HG02885 (cell line): ENCODE results near the gene CLIP1.
"Not testable (repeated sequence)": the region's sequence is repeated elsewhere in the genome, so short reads cannot be mapped to it uniquely, and the experiment has no call there.

Experiments used
- ATAC-seq: cut with Tn5 transposase; IDR thresholded peaks from one replicate; pipeline ENCODE4 v1.9.1; 2021; ENCODE audit warnings: mild to moderate bottlenecking; ENCODE audit not compliant: unreplicated experiment, poor library complexity

CLIP1 gene

GRCh38 chr12:122399592-122400373, 22.7 kb downstream of the CLIP1 start:
- ATAC-seq: no peak

GRCh38 chr12:122399254-122399591, 23.2 kb downstream of the CLIP1 start:
- ATAC-seq: no peak

DNA sequence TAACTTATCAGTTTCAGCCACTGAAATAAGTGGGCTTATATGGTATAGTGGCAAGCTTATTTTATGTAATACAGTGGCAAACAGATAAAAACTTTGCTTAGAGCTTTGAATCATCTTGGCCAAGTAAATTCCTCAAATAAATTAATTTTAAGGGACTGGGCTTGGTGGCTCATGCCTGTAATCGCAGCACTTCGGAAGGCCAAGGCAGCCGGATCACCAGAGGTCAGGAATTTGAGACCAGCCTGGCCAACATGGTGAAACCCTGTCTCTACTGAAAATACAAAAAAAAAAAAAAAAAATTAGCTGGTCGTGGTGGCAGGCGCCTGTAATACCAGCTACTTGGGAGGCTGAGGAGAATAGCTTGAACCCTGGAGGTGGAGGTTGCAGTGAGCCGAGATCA, 24.5 kb downstream of the CLIP1 start:
- ATAC-seq: not testable (repeated sequence)

DNA sequence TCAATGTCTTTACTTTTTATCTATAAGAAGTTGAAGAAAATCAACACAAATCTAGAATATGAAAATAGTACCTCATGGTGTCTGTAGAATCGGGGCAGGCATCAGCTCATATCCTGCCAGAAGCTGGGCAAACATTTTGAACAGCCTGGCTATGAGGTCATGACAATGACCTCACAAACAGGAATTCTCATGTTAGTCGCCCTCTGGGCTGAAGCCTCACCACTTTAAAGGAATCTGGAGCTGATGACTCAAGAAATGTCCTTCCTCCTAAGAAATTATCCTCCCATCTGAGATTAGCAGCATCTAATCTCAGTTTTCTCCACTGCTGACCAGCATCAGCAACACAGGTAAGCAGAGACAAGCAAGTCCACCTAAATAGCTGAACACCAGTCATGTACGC, 27.1 kb downstream of the CLIP1 start:
- no peak for ATAC-seq

DNA sequence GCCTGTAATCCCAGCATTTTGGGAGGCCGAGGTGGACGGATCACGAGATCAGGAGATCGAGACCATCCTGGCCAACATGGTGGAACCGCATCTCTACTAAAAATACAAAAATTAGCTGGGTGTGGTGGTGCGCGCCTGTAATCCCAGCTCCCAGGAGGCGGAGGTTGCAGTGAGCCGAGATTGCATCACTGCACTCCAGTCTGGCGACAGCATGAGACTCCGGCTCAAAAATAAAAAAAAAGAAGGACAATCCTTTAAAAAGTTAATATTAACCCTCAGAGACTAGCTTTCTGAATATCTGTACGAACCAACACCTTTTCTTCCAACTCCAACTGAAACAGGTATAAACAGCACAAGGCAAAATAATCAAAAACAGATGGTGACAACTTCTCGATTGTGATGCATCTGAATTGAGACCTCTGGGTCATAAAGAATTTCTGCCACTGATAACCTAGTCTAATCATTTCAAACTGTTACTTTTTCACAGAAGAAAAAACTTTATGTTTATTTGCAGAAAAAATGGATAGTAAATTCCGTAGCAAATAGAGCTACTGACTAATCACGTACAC, 27.8 kb downstream of the CLIP1 start:
- ATAC-seq: no peak

- no peak for ATAC-seq
These were observed 28.7 kb downstream of the CLIP1 start for GRCh38 chr12:122393817-122394216.

DNA sequence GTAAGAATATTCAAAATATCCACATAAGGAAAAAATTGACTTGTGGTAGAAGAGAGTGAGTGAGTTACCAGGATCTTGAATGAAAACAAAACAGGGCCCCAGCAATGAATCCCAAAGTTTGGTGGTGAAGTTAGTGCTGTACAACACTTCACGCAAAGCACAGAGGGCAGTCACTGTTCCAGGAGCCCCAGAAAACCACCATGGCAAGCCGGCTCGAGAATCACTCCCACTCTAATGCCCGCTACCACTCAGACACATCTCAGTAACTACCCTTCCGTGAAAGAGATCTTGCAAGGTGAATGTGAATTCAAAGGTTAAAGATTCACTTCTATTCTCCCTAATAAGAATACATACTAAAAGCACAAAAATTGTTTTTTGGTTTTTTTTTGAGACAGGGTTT, 30.1 kb downstream of the CLIP1 start:
- ATAC-seq: no peak

GRCh38 chr12:122389677-122390076, 32.8 kb downstream of the CLIP1 start:
- ATAC-seq: no peak

GRCh38 chr12:122387887-122388286, 34.6 kb downstream of the CLIP1 start:
- ATAC-seq: no peak

GRCh38 chr12:122385171-122386016, 37.1 kb downstream of the CLIP1 start:
- ATAC-seq: no peak

GRCh38 chr12:122382919-122383350, 39.5 kb downstream of the CLIP1 start:
- ATAC-seq: no peak

DNA sequence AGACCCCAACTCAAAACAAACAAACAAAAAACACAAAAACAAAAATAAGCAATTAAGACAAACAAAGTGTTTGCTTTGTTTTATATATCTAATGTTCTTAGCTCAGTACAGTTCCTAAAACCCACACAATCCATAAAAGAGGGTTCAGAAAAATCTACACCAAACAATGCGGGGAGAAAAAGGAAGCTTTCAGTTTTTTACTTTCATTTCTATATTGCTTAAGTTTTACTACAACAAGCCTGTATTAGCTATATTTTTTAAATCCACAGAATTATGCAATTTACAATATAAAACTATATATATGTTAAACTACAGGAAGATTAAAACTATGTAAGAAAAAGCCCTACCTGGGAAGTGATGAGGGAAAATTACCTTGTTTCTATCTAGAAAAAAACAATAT, 41.4 kb downstream of the CLIP1 start:
- no peak for ATAC-seq

GRCh38 chr12:122376751-122377150, 45.7 kb downstream of the CLIP1 start:
- ATAC-seq: not testable (repeated sequence)

DNA sequence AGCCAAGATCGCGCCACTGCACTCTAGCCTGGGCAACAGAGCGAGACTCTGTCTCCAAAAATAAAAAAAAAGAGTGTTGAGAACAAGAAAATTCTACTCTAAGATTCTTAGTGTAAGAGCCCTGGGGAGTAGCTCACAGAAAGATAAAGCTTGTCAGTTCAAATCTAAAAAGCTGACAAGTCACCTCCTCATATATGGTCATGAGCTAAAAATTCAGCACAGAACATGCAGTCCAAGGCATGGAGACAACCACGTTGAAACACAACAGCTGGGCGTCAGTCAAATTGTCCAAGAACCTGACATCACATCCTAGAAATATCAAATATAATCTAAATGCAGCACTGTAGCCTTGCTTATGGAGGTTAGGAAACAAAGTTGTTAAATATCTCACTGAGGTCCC, 47.8 kb downstream of the CLIP1 start:
- no peak for ATAC-seq

DNA sequence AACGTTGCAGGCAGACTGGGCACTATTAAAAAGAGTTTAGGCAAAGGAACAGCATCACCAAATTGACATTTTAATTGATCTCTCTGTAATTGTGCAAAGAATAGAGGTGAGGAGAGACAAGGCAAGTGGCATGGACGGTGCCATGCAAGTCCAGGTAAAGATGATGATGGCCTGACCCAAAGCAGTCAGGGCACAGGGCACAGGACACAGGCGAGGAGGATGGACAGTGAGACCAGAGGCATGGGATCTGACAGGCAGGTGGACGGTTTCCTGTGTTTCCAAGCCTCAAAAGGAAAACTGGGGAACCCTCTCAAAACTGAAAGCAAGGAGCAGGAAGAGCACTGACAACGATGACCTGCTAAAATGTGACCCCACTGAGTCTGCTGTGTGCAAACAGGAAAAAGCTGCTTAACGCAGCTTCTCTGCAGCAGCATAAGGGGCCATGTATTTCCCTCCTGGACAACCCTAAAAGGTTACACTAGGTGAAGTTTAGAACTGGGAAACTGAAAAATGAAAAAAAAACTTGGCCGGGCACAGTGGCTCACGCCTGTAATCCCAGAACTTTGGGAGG, 50.9 kb downstream of the CLIP1 start:
- ATAC-seq: no peak

- ATAC-seq: no peak
These were observed 54.0 kb downstream of the CLIP1 start for GRCh38 chr12:122368361-122369073.

DNA sequence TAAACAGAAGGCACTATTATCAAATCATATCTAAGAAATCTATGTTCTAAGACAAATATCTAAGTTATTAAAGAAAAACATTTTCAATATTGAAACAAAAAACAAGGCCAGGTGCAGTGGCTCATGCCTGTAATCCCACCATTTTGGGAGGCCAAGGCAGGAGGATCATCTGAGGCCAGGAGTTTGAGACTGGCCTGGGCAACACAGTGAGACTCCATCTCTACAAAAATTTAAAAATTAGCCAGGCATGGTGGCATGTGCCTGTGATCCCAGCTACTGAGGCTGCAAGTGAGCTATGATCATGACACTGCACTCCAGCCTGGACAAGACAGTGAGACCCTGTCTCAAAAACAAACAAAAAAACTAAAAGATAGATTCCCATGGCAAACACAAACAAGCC, 54.8 kb downstream of the CLIP1 start:
- ATAC-seq: not testable (repeated sequence)

GRCh38 chr12:122366685-122367475, 55.6 kb downstream of the CLIP1 start:
- ATAC-seq: no peak

- not testable (repeated sequence) for ATAC-seq
These were observed 57.2 kb downstream of the CLIP1 start for GRCh38 chr12:122365226-122365625.

GRCh38 chr12:122363782-122364181, 58.7 kb downstream of the CLIP1 start:
- ATAC-seq: no peak
